Type B pancreatic cell (in vitro differentiated cells): ENCODE results near the gene CACNA1G. TPM values are rescaled to one million over a fixed set of nuclear protein-coding genes. Genes with fewer than 3 reads are reported as not detected.

ENCODE experiments used
- DNase-seq: peaks from one replicate; pipeline ENCODE4 v3.0.0; 2021; ENCODE audit warnings: mixed read lengths; ENCODE audit not compliant: unreplicated experiment; ENCODE audit errors: extremely low spot score
- H3K27ac Mint-ChIP-seq: 2 replicates; pipeline ENCODE4 v1.8.0; 2021; ENCODE audit warnings: mild to moderate bottlenecking, mixed read lengths
- H3K27me3 Mint-ChIP-seq: 2 replicates; pipeline ENCODE4 v1.8.0; 2021; ENCODE audit warnings: mixed read lengths
- H3K36me3 Mint-ChIP-seq: 2 replicates; pipeline ENCODE4 v1.8.0; 2021; ENCODE audit warnings: mixed read lengths
- H3K4me1 Mint-ChIP-seq: one replicate; pipeline ENCODE4 v1.8.0; 2021; ENCODE audit warnings: mixed read lengths; ENCODE audit not compliant: unreplicated experiment
- H3K4me3 Mint-ChIP-seq: 2 replicates; pipeline ENCODE4 v1.8.0; 2021; ENCODE audit warnings: mild to moderate bottlenecking, mixed read lengths
- H3K9me3 Mint-ChIP-seq: 2 replicates; pipeline ENCODE4 v1.8.0; 2021; ENCODE audit warnings: mixed read lengths
- CTCF ChIP-seq: fragments of 200-600 bp; sonication (generic); conservative IDR thresholded peaks from 2 replicates; pipeline ENCODE4 v1.5.0; 2021; ENCODE audit warnings: antibody characterized with exemption, mild to moderate bottlenecking
- total RNA-seq: library from RNA; stranded (reverse); gene quantifications from 2 replicates; pipeline ENCODE4 v1.2.1, GENCODE V29; 2021; ENCODE audit warnings: low replicate concordance

CACNA1G gene
- total RNA-seq, 1 donor from 2014 or later = 27.8 TPM

GRCh38 chr17:50564916-50565315 lies 4.4 kb downstream of the CACNA1G start:
- H3K9me3 Mint-ChIP-seq = no peaks in the 10 kb centered on the region
- peak overlapping the region; percentile 48 for H3K27ac Mint-ChIP-seq
- peak overlapping the region; percentile 83 for H3K4me3 Mint-ChIP-seq
- TF ChIP-seq CTCF = no peak
- no peak for DNase-seq
- no peaks in the 10 kb centered on the region for H3K36me3 Mint-ChIP-seq
- peaks cover 61% of the 10 kb centered on the region for H3K27me3 Mint-ChIP-seq
- peaks cover 53% of the 10 kb centered on the region for H3K4me1 Mint-ChIP-seq

- no peaks in the 10 kb centered on the region for H3K9me3 Mint-ChIP-seq
- peaks cover 57% of the 10 kb centered on the region for H3K27me3 Mint-ChIP-seq
- no peaks in the 10 kb centered on the region for H3K36me3 Mint-ChIP-seq
- H3K4me3 Mint-ChIP-seq = peak overlapping the region; percentile 22
- peaks cover 60% of the 10 kb centered on the region for H3K4me1 Mint-ChIP-seq
- peak overlapping the region; percentile 9 for H3K27ac Mint-ChIP-seq
- DNase-seq = no peak
- TF ChIP-seq CTCF = no peak
These were observed 5.2 kb downstream of the CACNA1G start for GRCh38 chr17:50565402-50566350.

- no peak for DNase-seq
- Mint-ChIP-seq H3K4me3 (no peak overlapping the region), H3K4me1 (peaks cover 68% of the 10 kb centered on the region), H3K27me3 (peaks cover 57% of the 10 kb centered on the region), H3K9me3 (no peaks in the 10 kb centered on the region), H3K36me3 (no peaks in the 10 kb centered on the region), H3K27ac (no peak overlapping the region)
- no peak for TF ChIP-seq CTCF
These were observed 6.4 kb downstream of the CACNA1G start for GRCh38 chr17:50566886-50567285.

- no peak for TF ChIP-seq CTCF
- H3K4me3 Mint-ChIP-seq = no peak overlapping the region
- no peak for DNase-seq
- peaks cover 58% of the 10 kb centered on the region for H3K4me1 Mint-ChIP-seq
- no peaks in the 10 kb centered on the region for H3K9me3 Mint-ChIP-seq
- H3K27me3 Mint-ChIP-seq = peaks cover 41% of the 10 kb centered on the region
- H3K27ac Mint-ChIP-seq = no peak overlapping the region
- no peaks in the 10 kb centered on the region for H3K36me3 Mint-ChIP-seq
These were observed 8.1 kb downstream of the CACNA1G start for GRCh38 chr17:50568659-50569058.

- no peak for TF ChIP-seq CTCF
- H3K4me3 Mint-ChIP-seq = no peak overlapping the region
- peaks cover 58% of the 10 kb centered on the region for H3K4me1 Mint-ChIP-seq
These were observed 9.1 kb downstream of the CACNA1G start for GRCh38 chr17:50569592-50569991.

More at GRCh38 chr17:50569592-50569991, 9.1 kb downstream of the CACNA1G start:
- Mint-ChIP-seq H3K27me3 (peaks cover 33% of the 10 kb centered on the region), H3K27ac (no peak overlapping the region), H3K9me3 (no peaks in the 10 kb centered on the region), H3K36me3 (no peaks in the 10 kb centered on the region)
- no peak for DNase-seq
